DND-41 (cell line): ENCODE results near the gene GTF2H2C.

ENCODE experiments used
- EZH2 ChIP-seq: IDR thresholded peaks from 3 replicates; pipeline ENCODE4 v1.6.1; 2012; ENCODE audit warnings: borderline replicate concordance, low read depth, mild to moderate bottlenecking, moderate library complexity, low read length, inconsistent platforms; ENCODE audit not compliant: severe bottlenecking
- TF ChIP-seq, protein P1 (sequence below): IDR thresholded peaks from 2 replicates; pipeline ENCODE4 v1.5.1; 2012; ENCODE audit warnings: borderline replicate concordance, low read length, moderate library complexity, mild to moderate bottlenecking; ENCODE audit not compliant: poor library complexity, severe bottlenecking; ENCODE audit errors: extremely low read depth

DNA sequence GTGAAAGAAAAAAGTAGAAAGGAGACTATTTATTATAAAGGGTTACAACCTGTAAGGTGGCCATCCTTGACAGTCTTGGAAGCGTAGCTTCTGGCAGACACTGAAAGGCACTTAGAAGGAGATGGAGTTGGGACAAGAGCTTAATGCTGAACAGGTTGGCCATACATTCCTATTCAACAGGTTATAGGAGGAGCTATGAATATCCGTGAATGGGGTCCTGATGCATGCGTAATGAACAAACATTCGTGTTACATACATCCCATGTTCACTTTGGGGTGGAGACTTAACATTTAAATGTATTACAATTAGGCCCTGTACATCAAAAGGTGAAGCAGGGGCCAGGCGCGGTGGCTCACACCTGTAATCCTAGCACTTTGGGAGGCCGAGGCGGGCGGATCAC is 33.3 kb upstream of the GTF2H2C start:
- TF ChIP-seq, protein P1, sequence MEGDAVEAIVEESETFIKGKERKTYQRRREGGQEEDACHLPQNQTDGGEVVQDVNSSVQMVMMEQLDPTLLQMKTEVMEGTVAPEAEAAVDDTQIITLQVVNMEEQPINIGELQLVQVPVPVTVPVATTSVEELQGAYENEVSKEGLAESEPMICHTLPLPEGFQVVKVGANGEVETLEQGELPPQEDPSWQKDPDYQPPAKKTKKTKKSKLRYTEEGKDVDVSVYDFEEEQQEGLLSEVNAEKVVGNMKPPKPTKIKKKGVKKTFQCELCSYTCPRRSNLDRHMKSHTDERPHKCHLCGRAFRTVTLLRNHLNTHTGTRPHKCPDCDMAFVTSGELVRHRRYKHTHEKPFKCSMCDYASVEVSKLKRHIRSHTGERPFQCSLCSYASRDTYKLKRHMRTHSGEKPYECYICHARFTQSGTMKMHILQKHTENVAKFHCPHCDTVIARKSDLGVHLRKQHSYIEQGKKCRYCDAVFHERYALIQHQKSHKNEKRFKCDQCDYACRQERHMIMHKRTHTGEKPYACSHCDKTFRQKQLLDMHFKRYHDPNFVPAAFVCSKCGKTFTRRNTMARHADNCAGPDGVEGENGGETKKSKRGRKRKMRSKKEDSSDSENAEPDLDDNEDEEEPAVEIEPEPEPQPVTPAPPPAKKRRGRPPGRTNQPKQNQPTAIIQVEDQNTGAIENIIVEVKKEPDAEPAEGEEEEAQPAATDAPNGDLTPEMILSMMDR = no peak
- TF ChIP-seq EZH2 = no peak
